GM12878 (cell line): ENCODE results near the gene FRMD8. TPM values are rescaled to one million over a fixed set of nuclear protein-coding genes. Genes with fewer than 3 reads are reported as not detected.

ENCODE experiments used
- CHD2 ChIP-seq: IDR thresholded peaks from 2 replicates; pipeline ENCODE4 v1.6.1; 2011; ENCODE audit warnings: low read depth, low read length, improper control_type of control experiment, borderline replicate concordance
- EZH2 ChIP-seq: IDR thresholded peaks from 2 replicates; pipeline ENCODE4 v1.6.1; 2012; ENCODE audit warnings: low read depth, mild to moderate bottlenecking, control low read depth, inconsistent platforms, low read length, borderline replicate concordance; ENCODE audit not compliant: control insufficient read depth
- FOXK2 ChIP-seq: fragments of 450-650 bp; IDR thresholded peaks from 2 replicates; pipeline ENCODE4 v1.6.1; 2017; ENCODE audit warnings: mild to moderate bottlenecking, moderate library complexity
- HDAC6 ChIP-seq: fragments of 200-600 bp; sonication (generic); IDR thresholded peaks from one replicate; pipeline ENCODE4 v1.8.0; 2017; ENCODE audit warnings: antibody characterized with exemption; ENCODE audit not compliant: unreplicated experiment
- IKZF2 ChIP-seq, 2 experiments: fragments of 450-650 bp; IDR thresholded peaks; 2 replicates each; pipeline ENCODE4 v1.6.1; 2017; ENCODE audit warnings: mild to moderate bottlenecking in 2 of 2, moderate library complexity in 2 of 2
- KDM1A ChIP-seq: fragments of 200-600 bp; sonication (generic); IDR thresholded peaks from 2 replicates; pipeline ENCODE4 v1.6.1; 2016; ENCODE audit warnings: borderline replicate concordance
- LARP7 ChIP-seq: fragments of 450-650 bp; IDR thresholded peaks from 2 replicates; pipeline ENCODE4 v1.6.1; 2017; ENCODE audit warnings: mild to moderate bottlenecking
- MAX ChIP-seq: IDR thresholded peaks from 2 replicates; pipeline ENCODE4 v1.6.1; 2012; ENCODE audit warnings: low read depth, low read length, improper control_type of control experiment
- PAX5 ChIP-seq: IDR thresholded peaks from 2 replicates; pipeline ENCODE4 v1.6.1; 2011; ENCODE audit warnings: low read depth, low read length, borderline replicate concordance
- POLR2AphosphoS2 ChIP-seq: IDR thresholded peaks from 2 replicates; pipeline ENCODE4 v1.6.1; 2011; ENCODE audit warnings: low read depth, mild to moderate bottlenecking, low read length, improper control_type of control experiment, moderate library complexity
- POLR2AphosphoS5 ChIP-seq: IDR thresholded peaks from 2 replicates; pipeline ENCODE4 v1.6.1; 2011; ENCODE audit warnings: mild to moderate bottlenecking, low read length, inconsistent platforms
- RAD21 ChIP-seq: IDR thresholded peaks from 2 replicates; pipeline ENCODE4 v1.6.1; 2011; ENCODE audit warnings: mild to moderate bottlenecking, low read depth, low read length, moderate library complexity; ENCODE audit not compliant: insufficient read depth
- RAD51 ChIP-seq: fragments of 450-650 bp; IDR thresholded peaks from 2 replicates; pipeline ENCODE4 v1.6.1; 2016; ENCODE audit warnings: moderate library complexity, mild to moderate bottlenecking, inconsistent platforms
- RBBP5 ChIP-seq: fragments of 200-600 bp; sonication (generic); conservative IDR thresholded peaks from 2 replicates; pipeline ENCODE4 v1.6.1; 2016
- RELA ChIP-seq: fragments of 450-650 bp; IDR thresholded peaks from 2 replicates; pipeline ENCODE4 v1.8.0; 2014; ENCODE audit warnings: borderline replicate concordance; ENCODE audit not compliant: partially characterized antibody
- SMC3 ChIP-seq: IDR thresholded peaks from 2 replicates; pipeline ENCODE4 v1.6.1; 2011; ENCODE audit warnings: low read length, improper control_type of control experiment, borderline replicate concordance
- SREBF2 ChIP-seq: IDR thresholded peaks from 2 replicates; pipeline ENCODE4 v1.6.1; 2012; ENCODE audit warnings: mild to moderate bottlenecking, low read length
- STAT1 ChIP-seq: fragments of 450-650 bp; conservative IDR thresholded peaks from 2 replicates; pipeline ENCODE4 v1.6.1; 2014; ENCODE audit warnings: antibody characterized with exemption, mild to moderate bottlenecking
- USF1 ChIP-seq: IDR thresholded peaks from 2 replicates; pipeline ENCODE4 v1.6.1; 2011; ENCODE audit warnings: borderline replicate concordance, low read depth, mild to moderate bottlenecking, moderate library complexity, mixed read lengths, low read length; ENCODE audit not compliant: insufficient read depth; ENCODE audit errors: extremely low read length
- polyA plus RNA-seq, 11 experiments: library from polyadenylated mRNA; depleted of rRNA in 4 of 11; unstranded in 6 of 11; stranded (reverse) in 5 of 11; fragments of >200 nt; fragmentation: Nextera tagmentation in 4 of 11; fragmentation: Illumina TruSeq in 1 of 11; extraction: Ambion mirVana in 4 of 11; extraction: Trizol in 1 of 11; gene quantifications; 1 replicate in 1 of 11; 2 replicates in 10 of 11; pipeline versions ENCODE4 v1.2.1 to v1.2.3, GENCODE V29; 2011 to 2016; ENCODE audit warnings: inconsistent platforms in 2 of 11, missing spikeins in 2 of 11, low read depth in 1 of 11
- total RNA-seq, 4 experiments: library from RNA; depleted of rRNA in 3 of 4; stranded (reverse); fragments of >200 nt in 3 of 4; fragmentation: Illumina TruSeq in 1 of 4; extraction: Trizol in 1 of 4; gene quantifications; 2 replicates each; pipeline versions ENCODE4 v1.2.1 to v1.2.3, GENCODE V29; 2013 to 2021
- TF ChIP-seq, protein P1 (sequence below): fragments of 450-650 bp; IDR thresholded peaks from 2 replicates; pipeline ENCODE4 v1.6.1; 2017; ENCODE audit warnings: low read depth, mild to moderate bottlenecking, moderate library complexity
- TF ChIP-seq, protein P2 (sequence below): fragments of 450-650 bp; IDR thresholded peaks from 2 replicates; pipeline ENCODE4 v1.6.1; 2017; ENCODE audit warnings: borderline replicate concordance
- TF ChIP-seq, protein P3 (sequence below): IDR thresholded peaks from 2 replicates; pipeline ENCODE4 v1.6.1; 2011; ENCODE audit warnings: mild to moderate bottlenecking, low read depth, low read length, moderate library complexity; ENCODE audit not compliant: insufficient replicate concordance
- TF ChIP-seq, protein P4 (sequence below): fragments of 150-350 bp; IDR thresholded peaks from 2 replicates; pipeline ENCODE4 v1.6.1; 2014; ENCODE audit warnings: mild to moderate bottlenecking, low read depth, low read length

Gene FRMD8
- total and polyA plus RNA-seq, 10 of the 15 experiments (the other 5 are each of a cell fraction or from before 2014, with no cell fraction given) = 8.3 to 69.4 (median 28.0) TPM

DNA sequence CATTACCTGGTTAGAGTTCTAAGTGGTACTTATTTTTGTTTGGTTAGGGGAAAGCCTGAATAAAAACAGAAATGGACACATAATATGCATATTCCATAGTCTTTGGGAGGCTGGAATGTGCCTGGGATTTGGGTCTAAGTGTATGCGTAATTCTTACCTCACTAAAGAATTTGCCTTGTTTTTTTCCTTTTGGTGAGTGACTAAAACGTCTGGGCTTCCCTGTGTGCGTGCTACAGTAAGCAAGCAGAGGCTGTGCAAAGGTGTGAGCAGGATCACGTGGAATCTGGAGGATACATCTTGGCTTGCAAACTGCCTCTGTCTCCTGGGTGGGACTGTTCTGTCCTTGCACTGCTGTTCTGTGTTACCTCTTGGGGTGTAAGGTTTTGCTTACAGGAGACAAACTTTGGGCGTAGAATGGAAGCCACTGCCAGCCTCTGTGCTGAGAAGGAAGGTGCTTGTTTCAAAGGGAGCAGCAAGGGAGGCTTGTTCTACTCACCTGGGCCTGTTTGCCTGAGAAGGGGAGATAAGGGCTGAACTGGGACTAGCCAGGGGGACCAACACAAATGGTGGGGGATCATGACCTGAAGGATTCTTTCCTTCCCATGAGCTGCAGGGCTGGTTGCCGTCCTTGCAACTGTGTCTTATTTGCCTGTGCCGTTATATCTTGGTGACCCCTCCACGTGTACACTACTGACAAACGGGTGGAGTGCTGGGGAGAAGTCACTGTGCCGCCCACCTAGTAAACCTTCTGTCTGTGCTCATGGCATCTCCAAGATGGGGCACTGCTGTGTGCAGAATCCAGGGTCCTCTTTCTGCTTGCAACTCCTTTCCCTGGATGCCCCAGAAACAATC, 40.6 kb downstream of the FRMD8 start (continued):
- TF ChIP-seq SMC3 = peak; percentile 16; the same call in 1 of the 2 replicates
- no peak for TF ChIP-seq USF1
- peak; percentile 25; the same call in 1 of the 2 replicates for TF ChIP-seq PAX5
- TF ChIP-seq POLR2AphosphoS5 = peak; percentile 97
- TF ChIP-seq SREBF2 = no peak
- TF ChIP-seq, protein P1, sequence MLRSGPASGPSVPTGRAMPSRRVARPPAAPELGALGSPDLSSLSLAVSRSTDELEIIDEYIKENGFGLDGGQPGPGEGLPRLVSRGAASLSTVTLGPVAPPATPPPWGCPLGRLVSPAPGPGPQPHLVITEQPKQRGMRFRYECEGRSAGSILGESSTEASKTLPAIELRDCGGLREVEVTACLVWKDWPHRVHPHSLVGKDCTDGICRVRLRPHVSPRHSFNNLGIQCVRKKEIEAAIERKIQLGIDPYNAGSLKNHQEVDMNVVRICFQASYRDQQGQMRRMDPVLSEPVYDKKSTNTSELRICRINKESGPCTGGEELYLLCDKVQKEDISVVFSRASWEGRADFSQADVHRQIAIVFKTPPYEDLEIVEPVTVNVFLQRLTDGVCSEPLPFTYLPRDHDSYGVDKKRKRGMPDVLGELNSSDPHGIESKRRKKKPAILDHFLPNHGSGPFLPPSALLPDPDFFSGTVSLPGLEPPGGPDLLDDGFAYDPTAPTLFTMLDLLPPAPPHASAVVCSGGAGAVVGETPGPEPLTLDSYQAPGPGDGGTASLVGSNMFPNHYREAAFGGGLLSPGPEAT = no peak; the same call in none of the 2 replicates
- TF ChIP-seq HDAC6 = peak; percentile 72
- TF ChIP-seq RAD21 = no peak
- peak; percentile 32 for TF ChIP-seq CHD2
- TF ChIP-seq FOXK2 = no peak
- TF ChIP-seq EZH2 = no peak
- peak; percentile 89 for TF ChIP-seq POLR2AphosphoS2
- no peak for TF ChIP-seq KDM1A
- no peak for TF ChIP-seq RELA
- TF ChIP-seq LARP7 = no peak
- peak; percentile 17; the same call in 1 of the 2 replicates for TF ChIP-seq MAX
- peak in 1 of 2 experiments; percentile 20; a peak in 2 of 4 replicates for TF ChIP-seq IKZF2 (IDR thresholded peaks at IDR 0.05)
- no peak for TF ChIP-seq RAD51
- TF ChIP-seq STAT1 = no peak
- TF ChIP-seq, protein P2, sequence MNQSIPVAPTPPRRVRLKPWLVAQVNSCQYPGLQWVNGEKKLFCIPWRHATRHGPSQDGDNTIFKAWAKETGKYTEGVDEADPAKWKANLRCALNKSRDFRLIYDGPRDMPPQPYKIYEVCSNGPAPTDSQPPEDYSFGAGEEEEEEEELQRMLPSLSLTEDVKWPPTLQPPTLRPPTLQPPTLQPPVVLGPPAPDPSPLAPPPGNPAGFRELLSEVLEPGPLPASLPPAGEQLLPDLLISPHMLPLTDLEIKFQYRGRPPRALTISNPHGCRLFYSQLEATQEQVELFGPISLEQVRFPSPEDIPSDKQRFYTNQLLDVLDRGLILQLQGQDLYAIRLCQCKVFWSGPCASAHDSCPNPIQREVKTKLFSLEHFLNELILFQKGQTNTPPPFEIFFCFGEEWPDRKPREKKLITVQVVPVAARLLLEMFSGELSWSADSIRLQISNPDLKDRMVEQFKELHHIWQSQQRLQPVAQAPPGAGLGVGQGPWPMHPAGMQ = no peak
- TF ChIP-seq, protein P3, sequence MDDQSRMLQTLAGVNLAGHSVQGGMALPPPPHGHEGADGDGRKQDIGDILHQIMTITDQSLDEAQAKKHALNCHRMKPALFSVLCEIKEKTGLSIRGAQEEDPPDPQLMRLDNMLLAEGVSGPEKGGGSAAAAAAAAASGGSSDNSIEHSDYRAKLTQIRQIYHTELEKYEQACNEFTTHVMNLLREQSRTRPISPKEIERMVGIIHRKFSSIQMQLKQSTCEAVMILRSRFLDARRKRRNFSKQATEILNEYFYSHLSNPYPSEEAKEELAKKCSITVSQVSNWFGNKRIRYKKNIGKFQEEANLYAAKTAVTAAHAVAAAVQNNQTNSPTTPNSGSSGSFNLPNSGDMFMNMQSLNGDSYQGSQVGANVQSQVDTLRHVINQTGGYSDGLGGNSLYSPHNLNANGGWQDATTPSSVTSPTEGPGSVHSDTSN = no peak
- TF ChIP-seq, protein P4, sequence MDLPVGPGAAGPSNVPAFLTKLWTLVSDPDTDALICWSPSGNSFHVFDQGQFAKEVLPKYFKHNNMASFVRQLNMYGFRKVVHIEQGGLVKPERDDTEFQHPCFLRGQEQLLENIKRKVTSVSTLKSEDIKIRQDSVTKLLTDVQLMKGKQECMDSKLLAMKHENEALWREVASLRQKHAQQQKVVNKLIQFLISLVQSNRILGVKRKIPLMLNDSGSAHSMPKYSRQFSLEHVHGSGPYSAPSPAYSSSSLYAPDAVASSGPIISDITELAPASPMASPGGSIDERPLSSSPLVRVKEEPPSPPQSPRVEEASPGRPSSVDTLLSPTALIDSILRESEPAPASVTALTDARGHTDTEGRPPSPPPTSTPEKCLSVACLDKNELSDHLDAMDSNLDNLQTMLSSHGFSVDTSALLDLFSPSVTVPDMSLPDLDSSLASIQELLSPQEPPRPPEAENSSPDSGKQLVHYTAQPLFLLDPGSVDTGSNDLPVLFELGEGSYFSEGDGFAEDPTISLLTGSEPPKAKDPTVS = no peak
- no peak for TF ChIP-seq RBBP5
